Measurements from ENCODE around the gene PJA1.

The PJA1 gene

GRCh38 chrX:69144838-69145680, 20.2 kb downstream of the PJA1 start:
- Histone ChIP-seq H3K4me1 (ENCODE audit: control extremely low read depth in 1 of 4, control insufficient read depth in 4 of 4, insufficient read depth in 4 of 4, low read length in 3 of 4) (no peaks in the 10 kb centered on the region), H3K9me3 (ENCODE audit: control extremely low read depth in 1 of 5, control insufficient read depth in 4 of 5, insufficient read depth in 2 of 5, low read depth in 1 of 5, low read length in 4 of 5) (no peaks in the 10 kb centered on the region), H3K36me3 (ENCODE audit: control insufficient read depth in 4 of 4, insufficient read depth in 4 of 4, low read length in 3 of 4) (no peaks in the 10 kb centered on the region), H3K4me3 (ENCODE audit: control insufficient read depth in 1 of 7, extremely low read depth in 1 of 7, insufficient read depth in 4 of 7, low read depth in 2 of 7, low read length in 6 of 7) (no peak overlapping the region), H3K27ac (ENCODE audit: insufficient read depth in 1 of 2, low read depth in 1 of 2, low read length in 2 of 2, poor library complexity in 1 of 2, severe bottlenecking in 2 of 2) (no peak overlapping the region), H3K27me3 (replicated peaks in 2 of 5; ENCODE audit: control insufficient read depth in 4 of 5, insufficient read depth in 5 of 5, low read length in 4 of 5) (peaks cover 0 to 29% (median 0%) of the 10 kb centered on the region in 5 experiments)
- POLR2A ChIA-PET: no interaction called here
- WGBS (ENCODE audit: insufficient coverage): 64% methylated on average over 7 of the region's 7 CpGs
- CTCF ChIA-PET: interaction anchor here (0.7 kb wide), 1 partner anchor 11 kb away, joined by 4 read pairs; no protein-coding TSS in a partner anchor
- no peak for DNase-seq

DNA sequence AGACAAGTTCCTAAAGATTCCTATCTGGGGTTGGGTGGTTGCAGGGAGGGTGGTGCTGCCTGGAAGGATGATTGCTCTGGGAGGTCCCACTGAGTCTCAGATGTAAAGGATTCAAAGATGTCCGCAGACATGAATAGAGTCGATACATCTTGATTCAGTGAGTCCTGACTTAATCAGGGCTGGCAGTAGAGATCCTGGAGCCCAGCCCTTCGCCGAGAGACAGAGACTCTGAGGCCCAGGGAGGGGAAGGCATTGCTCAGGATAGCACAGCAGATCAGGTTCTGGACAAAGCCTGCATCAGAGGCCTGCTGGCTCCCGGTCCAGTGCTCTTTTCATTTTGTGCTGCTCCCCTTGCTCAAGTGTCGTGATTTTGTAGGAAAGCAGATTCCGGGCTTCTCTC, 21.7 kb downstream of the PJA1 start:
- WGBS (ENCODE audit: insufficient coverage): 89% methylated on average over 7 of the region's 7 CpGs
- ChIA-PET CTCF (no interaction called here), POLR2A (no interaction called here)
- no peaks in the 10 kb centered on the region for H3K9me3 ChIP-seq (ENCODE audit: control extremely low read depth in 1 of 5, control insufficient read depth in 4 of 5, insufficient read depth in 2 of 5, low read depth in 1 of 5, low read length in 4 of 5)
- DNase-seq: no peak
- H3K4me1 ChIP-seq (ENCODE audit: control extremely low read depth in 1 of 4, control insufficient read depth in 4 of 4, insufficient read depth in 4 of 4, low read length in 3 of 4): no peaks in the 10 kb centered on the region
- peaks cover 0 to 27% (median 0%) of the 10 kb centered on the region in 5 experiments for H3K27me3 ChIP-seq (replicated peaks in 2 of 5; ENCODE audit: control insufficient read depth in 4 of 5, insufficient read depth in 5 of 5, low read length in 4 of 5)
- H3K4me3 ChIP-seq (ENCODE audit: control insufficient read depth in 1 of 7, extremely low read depth in 1 of 7, insufficient read depth in 4 of 7, low read depth in 2 of 7, low read length in 6 of 7): no peak overlapping the region
- H3K27ac ChIP-seq (ENCODE audit: insufficient read depth in 1 of 2, low read depth in 1 of 2, low read length in 2 of 2, poor library complexity in 1 of 2, severe bottlenecking in 2 of 2): no peak overlapping the region
- no peaks in the 10 kb centered on the region for H3K36me3 ChIP-seq (ENCODE audit: control insufficient read depth in 4 of 4, insufficient read depth in 4 of 4, low read length in 3 of 4)

- no peaks in the 10 kb centered on the region for H3K4me1 ChIP-seq (ENCODE audit: control extremely low read depth in 1 of 4, control insufficient read depth in 4 of 4, insufficient read depth in 4 of 4, low read length in 3 of 4)
- no peak overlapping the region for H3K4me3 ChIP-seq (ENCODE audit: control insufficient read depth in 1 of 7, extremely low read depth in 1 of 7, insufficient read depth in 4 of 7, low read depth in 2 of 7, low read length in 6 of 7)
- CTCF ChIA-PET: no interaction called here
- H3K36me3 ChIP-seq (ENCODE audit: control insufficient read depth in 4 of 4, insufficient read depth in 4 of 4, low read length in 3 of 4): no peaks in the 10 kb centered on the region
- POLR2A ChIA-PET: no interaction called here
- H3K9me3 ChIP-seq (ENCODE audit: control extremely low read depth in 1 of 5, control insufficient read depth in 4 of 5, insufficient read depth in 2 of 5, low read depth in 1 of 5, low read length in 4 of 5): no peaks in the 10 kb centered on the region
- H3K27ac ChIP-seq (ENCODE audit: insufficient read depth in 1 of 2, low read depth in 1 of 2, low read length in 2 of 2, poor library complexity in 1 of 2, severe bottlenecking in 2 of 2): no peak overlapping the region
- no peak for DNase-seq
- 93% methylated on average over 8 of the region's 12 CpGs for WGBS (ENCODE audit: insufficient coverage)
- peaks cover 0 to 29% (median 0%) of the 10 kb centered on the region in 5 experiments for H3K27me3 ChIP-seq (replicated peaks in 2 of 5; ENCODE audit: control insufficient read depth in 4 of 5, insufficient read depth in 5 of 5, low read length in 4 of 5)
These were observed 22.3 kb downstream of the PJA1 start for GRCh38 chrX:69142788-69143469.

GRCh38 chrX:69140837-69141236, 24.4 kb downstream of the PJA1 start:
- POLR2A ChIA-PET: no interaction called here
- CTCF ChIA-PET: no interaction called here

GRCh38 chrX:69139516-69139915, 25.7 kb downstream of the PJA1 start:
- H3K4me1 ChIP-seq (ENCODE audit: control extremely low read depth in 1 of 4, control insufficient read depth in 4 of 4, insufficient read depth in 4 of 4, low read length in 3 of 4): peaks cover 0 to 4% (median 0%) of the 10 kb centered on the region in 4 experiments
- no peak for DNase-seq
- ChIA-PET POLR2A (no interaction called here), CTCF (no interaction called here)
- H3K4me3 ChIP-seq (ENCODE audit: control insufficient read depth in 1 of 7, extremely low read depth in 1 of 7, insufficient read depth in 4 of 7, low read depth in 2 of 7, low read length in 6 of 7): no peak overlapping the region
- H3K27me3 ChIP-seq (replicated peaks in 2 of 5; ENCODE audit: control insufficient read depth in 4 of 5, insufficient read depth in 5 of 5, low read length in 4 of 5): peaks cover 0 to 54% (median 2%) of the 10 kb centered on the region in 5 experiments
- H3K27ac ChIP-seq (ENCODE audit: insufficient read depth in 1 of 2, low read depth in 1 of 2, low read length in 2 of 2, poor library complexity in 1 of 2, severe bottlenecking in 2 of 2): no peak overlapping the region
- H3K36me3 ChIP-seq (ENCODE audit: control insufficient read depth in 4 of 4, insufficient read depth in 4 of 4, low read length in 3 of 4): no peaks in the 10 kb centered on the region
- WGBS (ENCODE audit: insufficient coverage): 86% methylated on average over 6 of the region's 10 CpGs
- no peaks in the 10 kb centered on the region for H3K9me3 ChIP-seq (ENCODE audit: control extremely low read depth in 1 of 5, control insufficient read depth in 4 of 5, insufficient read depth in 2 of 5, low read depth in 1 of 5, low read length in 4 of 5)

More at GRCh38 chrX:69140837-69141236, 24.4 kb downstream of the PJA1 start:
- no peaks in the 10 kb centered on the region for H3K36me3 ChIP-seq (ENCODE audit: control insufficient read depth in 4 of 4, insufficient read depth in 4 of 4, low read length in 3 of 4)
- H3K4me3 ChIP-seq (ENCODE audit: control insufficient read depth in 1 of 7, extremely low read depth in 1 of 7, insufficient read depth in 4 of 7, low read depth in 2 of 7, low read length in 6 of 7): no peak overlapping the region
- no peak for DNase-seq
- peaks cover 0 to 48% (median 0%) of the 10 kb centered on the region in 5 experiments for H3K27me3 ChIP-seq (replicated peaks in 2 of 5; ENCODE audit: control insufficient read depth in 4 of 5, insufficient read depth in 5 of 5, low read length in 4 of 5)
- peaks cover 0 to 4% (median 0%) of the 10 kb centered on the region in 4 experiments for H3K4me1 ChIP-seq (ENCODE audit: control extremely low read depth in 1 of 4, control insufficient read depth in 4 of 4, insufficient read depth in 4 of 4, low read length in 3 of 4)
- 85% methylated on average over 5 of the region's 5 CpGs for WGBS (ENCODE audit: insufficient coverage)
- no peaks in the 10 kb centered on the region for H3K9me3 ChIP-seq (ENCODE audit: control extremely low read depth in 1 of 5, control insufficient read depth in 4 of 5, insufficient read depth in 2 of 5, low read depth in 1 of 5, low read length in 4 of 5)
- H3K27ac ChIP-seq (ENCODE audit: insufficient read depth in 1 of 2, low read depth in 1 of 2, low read length in 2 of 2, poor library complexity in 1 of 2, severe bottlenecking in 2 of 2): no peak overlapping the region

- no peaks in the 10 kb centered on the region for H3K36me3 ChIP-seq (ENCODE audit: control insufficient read depth in 4 of 4, insufficient read depth in 4 of 4, low read length in 3 of 4)
- H3K9me3 ChIP-seq (ENCODE audit: control extremely low read depth in 1 of 5, control insufficient read depth in 4 of 5, insufficient read depth in 2 of 5, low read depth in 1 of 5, low read length in 4 of 5): no peaks in the 10 kb centered on the region
- ChIA-PET CTCF (interaction anchor here (1.2 kb wide), 1 partner anchor 11 kb away, joined by 3 read pairs; no protein-coding TSS in a partner anchor), POLR2A (no interaction called here)
- peaks cover 0 to 4% (median 0%) of the 10 kb centered on the region in 4 experiments for H3K4me1 ChIP-seq (ENCODE audit: control extremely low read depth in 1 of 4, control insufficient read depth in 4 of 4, insufficient read depth in 4 of 4, low read length in 3 of 4)
- H3K4me3 ChIP-seq (ENCODE audit: control insufficient read depth in 1 of 7, extremely low read depth in 1 of 7, insufficient read depth in 4 of 7, low read depth in 2 of 7, low read length in 6 of 7): no peak overlapping the region
- H3K27ac ChIP-seq (ENCODE audit: insufficient read depth in 1 of 2, low read depth in 1 of 2, low read length in 2 of 2, poor library complexity in 1 of 2, severe bottlenecking in 2 of 2): no peak overlapping the region
- H3K27me3 ChIP-seq (replicated peaks in 2 of 5; ENCODE audit: control insufficient read depth in 4 of 5, insufficient read depth in 5 of 5, low read length in 4 of 5): peaks cover 0 to 53% (median 2%) of the 10 kb centered on the region in 5 experiments
- 94% methylated on average over 2 of the region's 3 CpGs for WGBS (ENCODE audit: insufficient coverage)
- no peak for DNase-seq
These were observed 26.7 kb downstream of the PJA1 start for GRCh38 chrX:69138512-69138911.

DNA sequence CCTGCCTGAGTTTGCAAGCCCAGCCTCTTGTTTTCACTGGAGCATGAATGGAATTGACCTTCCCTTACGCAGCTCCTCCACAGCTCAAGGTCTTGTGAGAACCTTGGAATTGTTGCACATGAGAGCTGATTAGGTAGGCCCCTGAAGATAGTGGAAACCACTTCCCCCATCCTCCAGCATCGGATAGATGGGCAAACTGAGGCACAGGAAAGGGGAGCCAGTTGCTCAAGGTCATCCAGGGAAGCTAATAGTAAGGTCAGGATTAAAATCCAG, 27.2 kb downstream of the PJA1 start:
- Histone ChIP-seq H3K27me3 (replicated peaks in 2 of 5; ENCODE audit: control insufficient read depth in 4 of 5, insufficient read depth in 5 of 5, low read length in 4 of 5) (peaks cover 0 to 51% (median 2%) of the 10 kb centered on the region in 5 experiments), H3K36me3 (ENCODE audit: control insufficient read depth in 4 of 4, insufficient read depth in 4 of 4, low read length in 3 of 4) (no peaks in the 10 kb centered on the region), H3K27ac (ENCODE audit: insufficient read depth in 1 of 2, low read depth in 1 of 2, low read length in 2 of 2, poor library complexity in 1 of 2, severe bottlenecking in 2 of 2) (no peak overlapping the region), H3K9me3 (ENCODE audit: control extremely low read depth in 1 of 5, control insufficient read depth in 4 of 5, insufficient read depth in 2 of 5, low read depth in 1 of 5, low read length in 4 of 5) (no peaks in the 10 kb centered on the region), H3K4me1 (ENCODE audit: control extremely low read depth in 1 of 4, control insufficient read depth in 4 of 4, insufficient read depth in 4 of 4, low read length in 3 of 4) (peaks cover 0 to 4% (median 0%) of the 10 kb centered on the region in 4 experiments), H3K4me3 (ENCODE audit: control insufficient read depth in 1 of 7, extremely low read depth in 1 of 7, insufficient read depth in 4 of 7, low read depth in 2 of 7, low read length in 6 of 7) (no peak overlapping the region)
- CTCF ChIA-PET: interaction anchor here (0.8 to 1.2 kb wide), 2 partner anchors 9 to 10 kb away, joined by 3 read pairs; no protein-coding TSS in a partner anchor
- DNase-seq: no peak
- 83% methylated on average over 1 of the region's 2 CpGs for WGBS (ENCODE audit: insufficient coverage)
- POLR2A ChIA-PET: no interaction called here

All from common myeloid progenitor, CD34-positive (primary cell).